ENCODE results near the gene SLC22A2. TPM values are rescaled to one million over a fixed set of nuclear protein-coding genes. Genes with fewer than 3 reads are reported as not detected.

Gene SLC22A2
- total RNA-seq, 1 donor from 2014 or later = not detected

- no peak for DNase-seq
- Histone ChIP-seq H3K27me3 (ENCODE audit: low read depth) (no peaks in the 10 kb centered on the region), H3K4me3 (no peak overlapping the region), H3K36me3 (no peaks in the 10 kb centered on the region), H3K27ac (replicated peaks) (no peak overlapping the region), H3K4me1 (no peaks in the 10 kb centered on the region), H3K9me3 (replicated peaks) (no peaks in the 10 kb centered on the region)
- TF ChIP-seq CTCF (IDR thresholded peaks at IDR 0.05; ENCODE audit: borderline replicate concordance) = no peak
- intact Hi-C loops (cut with micrococcal nuclease) = no loop called here
These were observed 30.9 kb downstream of the SLC22A2 start for GRCh38 chr6:160227769-160228161.

GRCh38 chr6:160227038-160227768, 31.4 kb downstream of the SLC22A2 start:
- no peak overlapping the region for H3K27ac ChIP-seq (replicated peaks)
- no peak overlapping the region for H3K4me3 ChIP-seq
- no peaks in the 10 kb centered on the region for H3K9me3 ChIP-seq (replicated peaks)
- intact Hi-C loops (cut with micrococcal nuclease) = no loop called here
- TF ChIP-seq CTCF (IDR thresholded peaks at IDR 0.05; ENCODE audit: borderline replicate concordance) = no peak
- no peaks in the 10 kb centered on the region for H3K4me1 ChIP-seq
- no peaks in the 10 kb centered on the region for H3K36me3 ChIP-seq
- DNase-seq = no peak
- no peaks in the 10 kb centered on the region for H3K27me3 ChIP-seq (ENCODE audit: low read depth)

GRCh38 chr6:160226118-160226591, 32.5 kb downstream of the SLC22A2 start:
- H3K27me3 ChIP-seq (ENCODE audit: low read depth) = no peaks in the 10 kb centered on the region
- TF ChIP-seq CTCF (IDR thresholded peaks at IDR 0.05; ENCODE audit: borderline replicate concordance) = no peak
- intact Hi-C loops (cut with micrococcal nuclease) = no loop called here

GRCh38 chr6:160224639-160225237, 33.9 kb downstream of the SLC22A2 start:
- Histone ChIP-seq H3K36me3 (no peaks in the 10 kb centered on the region), H3K4me1 (no peaks in the 10 kb centered on the region), H3K27me3 (ENCODE audit: low read depth) (no peaks in the 10 kb centered on the region), H3K4me3 (no peak overlapping the region), H3K27ac (replicated peaks) (no peak overlapping the region), H3K9me3 (replicated peaks) (peaks cover 6% of the 10 kb centered on the region)
- TF ChIP-seq CTCF (IDR thresholded peaks at IDR 0.05; ENCODE audit: borderline replicate concordance) = no peak
- no peak for DNase-seq
- intact Hi-C loops (cut with micrococcal nuclease) = no loop called here

More at GRCh38 chr6:160226118-160226591, 32.5 kb downstream of the SLC22A2 start:
- no peak overlapping the region for H3K27ac ChIP-seq (replicated peaks)
- no peaks in the 10 kb centered on the region for H3K9me3 ChIP-seq (replicated peaks)
- no peaks in the 10 kb centered on the region for H3K36me3 ChIP-seq
- DNase-seq = no peak
- H3K4me3 ChIP-seq = no peak overlapping the region
- no peaks in the 10 kb centered on the region for H3K4me1 ChIP-seq

GRCh38 chr6:160222491-160222890, 36.1 kb downstream of the SLC22A2 start:
- Histone ChIP-seq H3K36me3 (no peaks in the 10 kb centered on the region), H3K27ac (replicated peaks) (no peak overlapping the region), H3K9me3 (replicated peaks) (peaks cover 16% of the 10 kb centered on the region), H3K27me3 (ENCODE audit: low read depth) (peaks cover 15% of the 10 kb centered on the region), H3K4me1 (no peaks in the 10 kb centered on the region), H3K4me3 (no peak overlapping the region)
- TF ChIP-seq CTCF (IDR thresholded peaks at IDR 0.05; ENCODE audit: borderline replicate concordance) = no peak
- DNase-seq = no peak
- intact Hi-C loops (cut with micrococcal nuclease) = no loop called here
